Stimulated activated CD8-positive, alpha-beta memory T cell treated with anti-CD3 and anti-CD28 coated beads, Interleukin-7, amount 100 ng/mL, for 4 hours (primary cell): ENCODE measurements around the gene AOPEP.
"Not testable (repeated sequence)": the region's sequence is repeated elsewhere in the genome, so short reads cannot be mapped to it uniquely, and the experiment has no call there.

Source experiments
- DNase-seq, 2 donors: peaks; one replicate each; pipeline ENCODE4 v3.0.0-alpha.2; 2020; ENCODE audit warnings: low read depth in 2 of 2

AOPEP gene

DNA sequence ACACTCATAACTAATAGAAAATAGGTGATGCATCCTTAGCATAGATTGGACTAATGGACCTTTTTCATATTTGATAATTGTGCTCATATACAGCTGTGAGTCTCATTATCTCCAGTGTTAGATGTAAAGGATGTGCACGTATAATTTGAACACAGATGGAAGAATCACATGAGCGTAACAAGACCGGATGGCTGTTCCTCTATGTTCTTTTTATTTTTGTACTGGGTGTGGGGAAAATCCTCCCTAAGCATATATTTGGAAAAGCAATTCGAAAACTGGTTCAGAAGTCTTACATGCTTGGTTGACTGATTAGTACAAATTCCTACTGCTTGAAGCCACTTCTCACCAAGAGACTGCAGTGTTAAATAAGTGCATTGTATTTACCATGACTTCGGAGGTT lies 230.2 kb downstream of the AOPEP start:
- DNase-seq = no peak

- DNase-seq = no peak
Observed at GRCh38 chr9:94960964-94961363, 234.5 kb downstream of the AOPEP start.

DNA sequence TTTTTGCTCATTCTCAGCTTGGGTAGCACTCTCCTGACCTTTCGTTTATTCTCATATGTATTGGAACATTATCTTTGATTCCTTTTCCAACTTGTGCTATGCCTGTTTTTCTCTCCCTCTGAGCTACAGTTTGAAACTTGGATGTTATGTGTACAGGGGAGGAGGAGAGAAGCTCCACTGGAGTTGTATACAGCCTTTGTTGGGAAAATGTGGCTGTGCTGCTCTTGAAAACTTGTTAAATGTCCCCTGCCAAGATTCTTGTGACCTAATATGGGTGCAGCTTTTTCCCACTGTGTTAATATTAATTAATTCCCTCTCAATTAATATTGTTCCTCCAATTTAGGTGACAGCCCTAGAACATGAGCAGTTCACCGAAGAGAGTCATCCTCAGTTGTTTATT lies 235.4 kb downstream of the AOPEP start:
- no peak for DNase-seq

DNA sequence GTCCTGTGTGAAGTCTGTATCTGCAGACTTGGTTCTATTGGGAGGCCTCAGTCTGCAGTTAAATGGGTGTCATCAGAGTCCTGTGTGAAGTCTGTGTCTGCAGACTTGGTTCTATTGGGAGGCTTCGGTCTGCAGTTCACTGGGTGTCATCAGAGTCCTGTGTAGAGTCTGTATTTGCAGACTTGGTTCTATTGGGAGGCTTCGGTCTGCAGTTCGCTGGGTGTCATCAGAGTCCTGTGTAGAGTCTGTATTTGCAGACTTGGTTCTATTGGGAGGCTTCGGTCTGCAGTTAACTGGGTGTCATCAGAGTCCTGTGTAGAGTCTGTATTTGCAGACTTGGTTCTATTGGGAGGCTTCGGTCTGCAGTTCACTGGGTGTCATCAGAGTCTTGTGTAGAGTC lies 239.1 kb downstream of the AOPEP start:
- DNase-seq = not testable (repeated sequence)

DNA sequence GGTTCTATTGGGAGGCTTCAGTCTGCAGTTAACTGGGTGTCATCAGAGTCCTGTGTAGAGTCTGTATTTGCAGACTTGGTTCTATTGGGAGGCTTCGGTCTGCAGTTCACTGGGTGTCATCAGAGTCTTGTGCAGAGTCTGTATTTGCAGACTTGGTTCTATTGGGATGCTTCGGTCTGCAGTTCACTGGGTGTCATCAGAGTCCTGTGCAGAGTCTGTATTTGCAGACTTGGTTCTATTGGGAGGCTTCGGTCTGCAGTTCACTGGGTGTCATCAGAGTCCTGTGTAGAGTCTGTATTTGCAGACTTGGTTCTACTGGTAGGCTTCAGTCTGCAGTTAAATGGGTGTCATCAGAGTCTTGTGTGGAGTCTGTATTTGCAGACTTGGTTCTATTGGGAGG lies 239.5 kb downstream of the AOPEP start:
- DNase-seq = not testable (repeated sequence)

- DNase-seq = no peak
Observed at GRCh38 chr9:94967482-94967881, 241.0 kb downstream of the AOPEP start.

DNA sequence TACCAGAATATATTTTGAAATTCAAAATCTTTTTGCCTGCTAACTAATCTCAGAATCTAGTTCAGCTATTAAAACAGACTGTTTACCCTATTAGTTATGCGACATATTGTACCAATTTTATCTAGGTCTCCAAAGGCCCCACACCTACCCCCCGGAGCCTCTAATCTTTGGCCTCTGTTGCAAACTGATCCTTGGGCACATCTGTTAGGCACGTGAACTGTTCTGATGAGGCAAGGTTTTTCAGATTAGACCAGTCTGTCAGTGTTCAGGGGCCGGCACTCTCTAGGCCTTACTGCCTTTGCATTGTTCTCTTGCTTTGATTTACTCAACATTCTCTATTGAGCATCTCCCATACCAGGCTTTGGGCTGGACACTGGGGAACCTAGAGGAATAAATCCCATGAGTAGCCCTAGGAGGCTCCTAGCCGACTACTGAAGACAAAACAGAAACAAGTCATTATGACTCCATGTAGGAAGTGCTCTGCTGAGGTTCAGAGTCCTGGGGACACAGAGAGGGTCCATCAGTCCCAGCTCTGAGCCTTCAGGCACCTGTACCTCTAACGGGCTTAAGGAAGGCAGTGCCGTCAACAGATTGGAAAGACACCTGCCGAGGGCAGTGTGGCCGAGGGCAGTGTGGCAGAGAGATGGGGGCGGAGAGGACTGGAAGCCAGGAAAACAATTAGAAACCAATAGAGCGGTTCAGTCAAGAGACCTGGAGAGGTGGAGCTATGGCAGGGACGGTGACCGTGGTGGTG lies 245.1 kb downstream of the AOPEP start:
- no peak for DNase-seq

DNA sequence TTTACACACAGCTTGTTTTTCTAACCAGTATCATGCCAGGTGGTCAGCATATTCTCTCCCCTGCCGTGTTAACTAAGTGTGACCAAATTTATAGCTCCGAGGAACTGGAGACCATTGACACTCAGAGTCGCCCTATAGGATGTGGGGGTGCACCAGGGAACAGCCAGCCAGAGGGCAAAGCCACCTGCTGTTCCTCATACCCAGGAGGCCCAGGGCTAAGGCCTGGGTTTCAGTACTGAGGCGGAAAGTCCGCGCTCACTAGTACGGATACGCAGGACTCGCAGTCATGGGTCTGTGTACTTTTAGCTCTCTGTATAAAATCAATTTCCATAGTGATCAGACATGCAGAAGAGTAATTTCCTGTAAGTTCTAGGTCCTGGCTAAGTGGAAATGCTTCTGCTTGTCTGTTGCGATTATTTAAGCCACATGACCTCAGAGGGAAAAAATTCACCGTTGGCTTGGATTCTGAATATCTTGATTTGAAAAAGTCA lies 247.0 kb downstream of the AOPEP start:
- DNase-seq = no peak

DNA sequence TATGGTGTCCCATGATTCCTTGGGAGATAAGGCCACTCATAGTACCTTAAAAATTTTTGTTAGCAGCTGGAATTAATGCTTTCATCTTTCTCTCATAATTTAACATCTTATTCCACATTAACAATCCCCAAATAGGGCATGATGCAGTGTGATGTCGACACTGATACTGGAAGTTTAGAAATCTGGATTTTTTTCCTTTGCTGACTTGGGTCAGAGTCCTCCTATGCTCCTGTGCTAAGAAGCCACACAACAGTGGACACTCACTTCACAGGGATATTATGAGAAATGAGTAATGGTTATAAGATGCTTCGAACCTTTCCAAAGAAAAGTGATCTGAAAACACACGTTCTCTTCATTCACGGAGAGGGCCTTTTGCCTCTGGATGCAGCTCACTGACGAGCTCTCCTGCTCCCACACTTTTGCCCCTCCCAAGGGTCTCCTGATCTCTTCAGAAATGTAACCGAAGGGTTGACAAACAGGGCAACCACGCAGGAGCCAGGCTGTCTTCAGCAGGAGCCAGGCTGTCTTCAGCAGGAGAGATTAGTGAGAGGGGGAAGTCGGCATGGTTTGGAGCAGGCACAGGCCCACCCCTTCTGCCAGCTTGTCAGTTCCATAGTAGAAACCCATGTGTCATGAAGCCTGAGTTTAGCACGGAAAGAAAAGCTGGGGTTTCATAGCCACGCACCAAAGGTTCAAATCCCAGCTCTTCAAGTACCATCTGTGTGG lies 247.8 kb downstream of the AOPEP start:
- DNase-seq = no peak

DNA sequence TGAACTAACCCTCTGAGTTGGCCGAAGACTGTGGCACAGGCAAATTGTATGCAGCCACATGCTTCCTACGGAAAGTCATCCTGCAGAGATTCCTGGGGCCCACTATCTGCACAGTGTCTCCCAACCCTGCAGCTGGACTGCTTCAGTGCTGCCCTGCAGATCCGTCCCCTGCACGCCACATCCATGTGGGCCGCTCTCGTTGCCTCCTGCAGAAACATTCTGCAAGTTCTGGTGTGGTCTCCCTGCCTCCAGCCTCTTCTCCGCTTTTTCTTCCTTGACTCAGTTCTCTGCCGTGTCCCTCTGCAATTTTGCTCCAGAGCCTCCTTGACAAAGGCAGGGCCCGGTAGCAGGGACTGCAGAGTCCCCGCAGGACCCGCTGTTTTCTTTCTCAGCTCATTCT lies 249.0 kb downstream of the AOPEP start:
- DNase-seq = no peak

DNA sequence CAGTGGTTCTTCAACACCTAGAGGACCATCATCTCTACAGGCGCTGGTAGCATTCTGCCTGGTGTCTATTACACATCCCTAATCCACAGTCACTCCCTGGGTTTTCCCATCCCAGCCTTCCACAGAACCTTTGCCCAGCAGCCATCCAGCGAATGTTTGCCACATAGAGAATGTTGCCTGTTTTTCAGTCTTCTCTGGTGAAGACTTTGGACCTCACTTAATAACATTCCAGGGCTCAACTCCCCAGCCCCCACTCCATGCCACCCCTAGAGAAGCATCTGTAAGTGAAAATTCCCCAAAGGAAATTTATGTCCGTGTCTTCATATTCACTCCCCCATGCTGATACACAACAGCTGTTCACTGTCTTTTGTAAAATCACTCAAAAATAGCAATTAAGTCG lies 249.6 kb downstream of the AOPEP start:
- no peak for DNase-seq

DNA sequence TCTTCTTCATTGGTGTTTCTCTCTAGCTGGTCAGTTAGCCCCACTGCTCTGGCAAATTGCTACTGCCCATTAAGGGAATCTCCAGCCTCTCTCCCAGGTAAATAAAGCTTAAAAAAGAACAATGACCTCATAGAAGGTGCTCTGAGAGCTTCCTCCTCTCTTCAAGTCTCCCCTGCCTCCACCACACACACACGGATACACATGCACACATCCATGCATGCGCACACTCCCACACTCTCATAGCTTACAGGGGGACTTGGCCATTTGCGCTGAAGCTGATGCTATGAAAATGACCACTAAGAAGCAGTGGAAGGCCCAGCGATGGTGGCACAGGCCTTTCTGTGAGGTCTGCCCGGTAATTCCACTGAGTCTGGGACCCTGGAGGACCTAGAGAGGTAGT lies 250.9 kb downstream of the AOPEP start:
- DNase-seq = no peak

DNA sequence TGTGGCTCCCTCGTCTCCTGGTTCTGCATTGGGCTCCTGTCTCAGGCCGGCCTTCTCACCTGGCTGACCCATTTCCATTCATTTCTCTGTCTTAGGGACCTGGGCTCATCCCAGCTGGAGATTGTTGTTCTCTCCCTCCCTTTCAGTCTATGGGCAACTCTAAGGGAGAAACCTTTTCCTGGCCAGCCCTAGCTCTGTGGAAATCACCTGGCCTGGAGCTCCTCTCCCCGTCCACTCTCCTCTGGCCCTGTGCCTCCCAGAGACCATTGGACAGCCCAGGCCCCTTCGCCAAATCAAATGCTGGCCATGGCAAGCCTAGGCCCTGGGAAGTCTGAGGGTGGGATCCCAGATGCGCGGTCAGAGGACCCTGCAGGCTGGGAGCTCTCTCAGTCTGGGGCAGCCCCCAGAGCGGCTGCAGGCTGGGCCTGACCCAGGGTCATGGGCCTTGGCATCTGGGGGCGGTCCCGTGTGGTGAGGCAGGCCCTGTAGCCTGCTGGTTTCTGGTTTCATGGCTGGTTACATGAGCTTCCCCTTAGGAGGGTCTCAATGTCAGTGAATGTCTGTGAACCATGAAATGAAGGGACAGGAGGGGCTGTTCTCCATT lies 253.5 kb downstream of the AOPEP start:
- DNase-seq = no peak

- DNase-seq = no peak
Observed at GRCh38 chr9:94980947-94981722, 254.6 kb downstream of the AOPEP start.

- DNase-seq = no peak
Observed at GRCh38 chr9:94981723-94982090, 255.2 kb downstream of the AOPEP start.

- no peak for DNase-seq
Observed at GRCh38 chr9:94982211-94982610, 255.7 kb downstream of the AOPEP start.

DNA sequence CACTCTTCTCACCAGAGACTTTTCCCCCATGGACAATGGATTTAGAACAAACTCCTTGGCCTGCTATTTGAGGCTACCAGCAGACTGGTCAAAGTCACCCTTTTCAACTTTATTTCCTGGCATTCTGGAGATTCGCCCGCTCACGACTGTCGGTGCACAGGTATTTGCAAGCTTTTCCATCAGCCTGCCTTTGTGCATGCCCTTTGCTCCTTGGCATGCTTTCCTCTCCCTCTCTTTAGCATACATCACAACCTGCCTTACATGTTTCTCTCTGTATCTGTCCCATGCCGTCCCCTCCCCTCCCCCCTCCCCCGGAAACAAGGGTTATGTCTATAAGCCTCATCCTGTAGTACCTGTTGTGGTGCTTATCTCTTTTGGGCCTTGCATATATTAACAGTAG lies 257.1 kb downstream of the AOPEP start:
- DNase-seq = no peak

DNA sequence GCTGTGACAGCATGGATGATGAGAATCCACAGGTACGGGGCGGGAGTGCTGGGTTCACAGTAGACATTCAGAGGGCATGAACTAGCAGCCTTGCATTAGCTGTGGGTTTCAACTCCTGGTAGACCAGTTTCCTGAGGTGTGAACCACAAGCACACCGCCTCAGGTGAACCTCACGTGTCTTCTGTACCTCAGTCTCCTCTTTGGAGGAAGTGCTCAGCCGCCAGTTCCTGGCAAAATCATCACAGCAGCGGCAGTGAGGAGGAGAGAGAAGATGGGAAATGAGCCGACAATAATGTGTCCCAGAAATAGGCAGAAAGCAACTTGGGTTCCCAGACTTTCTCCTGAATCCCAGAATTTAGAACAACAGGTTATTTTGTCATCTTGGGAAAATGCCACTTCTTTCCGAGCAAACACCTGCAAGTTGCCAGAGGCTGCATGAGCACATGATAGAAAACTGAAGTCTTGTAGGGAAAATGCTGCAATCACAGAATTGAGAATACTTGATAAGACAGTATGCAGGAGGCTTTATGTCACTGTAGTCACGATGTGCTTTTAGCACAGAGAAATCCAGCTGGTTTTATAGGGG lies 258.5 kb downstream of the AOPEP start:
- DNase-seq = no peak

GRCh38 chr9:94985649-94986048 lies 259.1 kb downstream of the AOPEP start:
- DNase-seq = no peak

DNA sequence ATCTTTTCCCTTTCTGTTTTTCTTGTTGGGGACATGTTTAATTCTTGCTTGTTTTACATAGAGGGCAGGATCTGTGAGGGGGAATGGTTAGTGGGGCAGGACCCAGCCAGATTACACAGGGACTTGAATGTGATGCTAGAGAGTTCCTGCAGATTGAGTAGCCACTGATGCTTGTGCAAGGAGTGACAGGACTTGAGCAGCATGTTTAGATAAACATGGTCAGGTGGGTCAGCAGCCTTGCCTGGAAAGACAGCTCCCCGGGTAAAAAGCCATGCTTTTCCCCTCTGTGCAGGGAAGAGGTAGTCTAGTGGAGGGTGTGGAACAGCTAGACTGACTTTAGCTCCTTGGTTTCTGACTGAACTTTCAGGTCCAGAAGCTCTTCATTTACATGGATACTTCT lies 261.2 kb downstream of the AOPEP start:
- no peak for DNase-seq

GRCh38 chr9:94990897-94991561 lies 264.5 kb downstream of the AOPEP start:
- DNase-seq = no peak
